Smooth muscle cell (in vitro differentiated cells): Measurements from ENCODE around the gene RHBDL2. TPM values are rescaled to one million over a fixed set of nuclear protein-coding genes. Genes with fewer than 3 reads are reported as not detected.

Experiments
- DNase-seq: peaks from one replicate; lab custom pipeline; 2025; ENCODE audit not compliant: unreplicated experiment; lab: John Stamatoyannopoulos, UW
- H2AFZ ChIP-seq: fragments of 200-600 bp; sonication (generic); 2 replicates; pipeline ENCODE4 v1.6.0; 2016; ENCODE audit warnings: antibody characterized with exemption, low read depth, mild to moderate bottlenecking
- H3F3A ChIP-seq: fragments of 200-600 bp; sonication (generic); 2 replicates; pipeline ENCODE4 v1.6.0; 2017; ENCODE audit warnings: antibody characterized with exemption, low read depth
- H3K27ac ChIP-seq: fragments of 200-600 bp; sonication (generic); 2 replicates; pipeline ENCODE4 v1.5.1; 2016; ENCODE audit warnings: low read depth, mild to moderate bottlenecking
- H3K27me3 ChIP-seq: fragments of 200-600 bp; sonication (generic); 2 replicates; pipeline ENCODE4 v1.6.1; 2016; ENCODE audit warnings: low read depth, mild to moderate bottlenecking
- H3K36me3 ChIP-seq: fragments of 200-600 bp; sonication (generic); 2 replicates; pipeline ENCODE4 v1.5.1; 2016; ENCODE audit warnings: low read depth
- H3K4me1 ChIP-seq: fragments of 200-600 bp; sonication (generic); 2 replicates; pipeline ENCODE4 v1.5.1; 2016; ENCODE audit warnings: low read depth
- H3K4me2 ChIP-seq: fragments of 200-600 bp; sonication (generic); 2 replicates; pipeline ENCODE4 v1.6.0; 2016; ENCODE audit warnings: mild to moderate bottlenecking
- H3K4me3 ChIP-seq: fragments of 200-600 bp; sonication (generic); 2 replicates; pipeline ENCODE4 v1.5.1; 2016; ENCODE audit warnings: mild to moderate bottlenecking
- H3K79me2 ChIP-seq: fragments of 200-600 bp; sonication (generic); 2 replicates; pipeline ENCODE4 v1.6.0; 2016; ENCODE audit warnings: low read depth, mild to moderate bottlenecking
- H3K9ac ChIP-seq: fragments of 200-600 bp; sonication (generic); 2 replicates; pipeline ENCODE4 v1.6.0; 2016; ENCODE audit warnings: low read depth
- H3K9me3 ChIP-seq: fragments of 200-600 bp; sonication (generic); replicated peaks from 2 replicates; pipeline ENCODE4 v1.5.1; 2016; ENCODE audit warnings: low read depth
- H4K20me1 ChIP-seq: fragments of 200-600 bp; sonication (generic); 2 replicates; pipeline ENCODE4 v1.6.0; 2016; ENCODE audit warnings: low read depth
- CTCF ChIP-seq: fragments of 200-600 bp; sonication (generic); IDR thresholded peaks from 2 replicates; pipeline ENCODE4 v1.5.1; 2017; ENCODE audit warnings: borderline replicate concordance, mild to moderate bottlenecking, antibody characterized with exemption; ENCODE audit not compliant: insufficient read depth, poor library complexity, severe bottlenecking
- WGBS: methylation state at CpG from one replicate; pipeline ENCODE4 v1.1.7; 2016; ENCODE audit warnings: low lambda C conversion rate; 5-methylcytosine and 5-hydroxymethylcytosine counted together
- polyA plus RNA-seq: library from polyadenylated mRNA; unstranded; fragments of >200 nt; fragmentation: Nextera tagmentation; extraction: Ambion mirVana; gene quantifications from 2 replicates; pipeline ENCODE4 v1.2.1, GENCODE V29; 2016
- total RNA-seq: library from RNA; depleted of rRNA; stranded (reverse); fragments of >200 nt; gene quantifications from 2 replicates; pipeline ENCODE4 v1.2.3, GENCODE V29; 2014

The RHBDL2 gene
- total and polyA plus RNA-seq, 2 experiments from 2014 or later, result not detected

- peak within 1 kb of the TSS; percentile 89 for H3K4me2 ChIP-seq
- H4K20me1 ChIP-seq, result peaks cover 22% of the 10 kb centered on the region
- H3K27me3 ChIP-seq, result no peaks in the 10 kb centered on the region
- WGBS, result under 1% methylated on average over 46 of the region's 70 CpGs
- peaks cover 41% of the 10 kb centered on the region for H3K79me2 ChIP-seq
- no peaks in the 10 kb centered on the region for H3F3A ChIP-seq
- H3K27ac ChIP-seq, result peak within 1 kb of the TSS; percentile 65
- DNase-seq, result peak; percentile 94
- TF ChIP-seq CTCF, result no peak
- peaks cover 10% of the 10 kb centered on the region for H3K4me1 ChIP-seq
- H3K9ac ChIP-seq, result peak within 1 kb of the TSS; percentile 85
- peaks cover 10% of the 10 kb centered on the region for H3K36me3 ChIP-seq
- peak within 1 kb of the TSS; percentile 77 for H3K4me3 ChIP-seq
- no peaks in the 10 kb centered on the region for H3K9me3 ChIP-seq
- peak within 1 kb of the TSS; percentile 98 for H2AFZ ChIP-seq
Observed at GRCh38 chr1:38859561-38860453, 81.8 kb downstream of the RHBDL2 start, which contains the start of gene RRAGC. RRAGC (minus strand) TSS chr1:38859772; CDS start chr1:38859646, 126 bp downstream.

GRCh38 chr1:38858833-38859560 lies 82.6 kb downstream of the RHBDL2 start:
- Histone ChIP-seq H3K4me3 (peak overlapping the region; percentile 77), H3K9me3 (no peaks in the 10 kb centered on the region), H3K27me3 (no peaks in the 10 kb centered on the region), H3K36me3 (peaks cover 10% of the 10 kb centered on the region), H3K79me2 (peaks cover 41% of the 10 kb centered on the region), H3K4me1 (peaks cover 10% of the 10 kb centered on the region), H4K20me1 (peaks cover 22% of the 10 kb centered on the region), H3K27ac (peak overlapping the region; percentile 65), H3F3A (no peaks in the 10 kb centered on the region), H3K9ac (peak overlapping the region; percentile 85), H2AFZ (peak overlapping the region; percentile 90), H3K4me2 (peak overlapping the region; percentile 89)
- 2% methylated on average over 38 of the region's 51 CpGs for WGBS
- peak; percentile 39 for DNase-seq
- TF ChIP-seq CTCF, result no peak

GRCh38 chr1:38852780-38853179 lies 88.8 kb downstream of the RHBDL2 start:
- H3K4me3 ChIP-seq, result no peak overlapping the region
- WGBS, result 95% methylated on average over 4 of the region's 4 CpGs
- H3K9ac ChIP-seq, result no peak overlapping the region
- DNase-seq, result no peak
- no peaks in the 10 kb centered on the region for H3K4me1 ChIP-seq
- no peak for TF ChIP-seq CTCF
- H3F3A ChIP-seq, result no peaks in the 10 kb centered on the region
- H4K20me1 ChIP-seq, result peaks cover 29% of the 10 kb centered on the region
- H3K27ac ChIP-seq, result no peak overlapping the region
- H3K36me3 ChIP-seq, result peaks cover 29% of the 10 kb centered on the region
- H2AFZ ChIP-seq, result no peak overlapping the region
- H3K27me3 ChIP-seq, result no peaks in the 10 kb centered on the region
- no peaks in the 10 kb centered on the region for H3K9me3 ChIP-seq
- H3K4me2 ChIP-seq, result no peak overlapping the region
- H3K79me2 ChIP-seq, result peaks cover 26% of the 10 kb centered on the region
